ENCODE results near the gene RARRES2. TPM values are rescaled to one million over a fixed set of nuclear protein-coding genes. Genes with fewer than 3 reads are reported as not detected.

RARRES2 gene
- total RNA-seq, 2 donors from 2014 or later, result not detected

DNA sequence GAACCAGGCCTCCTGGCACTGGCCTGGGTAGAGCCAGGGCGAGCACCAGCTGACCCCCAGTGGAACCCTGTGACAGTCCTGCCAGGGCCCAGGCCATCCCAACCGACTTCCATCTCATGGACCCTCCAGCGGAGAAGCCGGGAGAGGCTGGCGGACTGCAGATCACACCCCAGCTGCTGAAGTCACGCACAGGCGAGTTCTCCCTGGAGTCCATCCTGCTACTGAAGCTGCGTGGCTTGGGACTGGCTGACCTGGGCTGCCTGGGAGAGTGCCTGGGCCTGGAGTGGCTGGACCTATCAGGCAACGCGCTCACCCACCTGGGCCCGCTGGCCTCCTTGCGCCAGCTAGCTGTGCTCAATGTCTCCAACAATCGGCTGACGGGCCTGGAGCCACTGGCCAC is 4.7 kb downstream of the RARRES2 start:
- no peak overlapping the region for H3K27ac Mint-ChIP-seq
- ATAC-seq (replicated peaks in 1 of 2) (no peak), DNase-seq (no peak)
- H3K27me3 Mint-ChIP-seq (ENCODE audit: low read depth), result peaks cover 16% of the 10 kb centered on the region
- no peak overlapping the region for H3K4me3 Mint-ChIP-seq
- H3K4me1 Mint-ChIP-seq (ENCODE audit: low read depth), result no peaks in the 10 kb centered on the region
- H3K9me3 Mint-ChIP-seq, result no peaks in the 10 kb centered on the region
- H3K36me3 Mint-ChIP-seq (ENCODE audit: insufficient read depth in 2 of 2), result no peaks in the 10 kb centered on the region

GRCh38 chr7:150335774-150336112 is 5.7 kb downstream of the RARRES2 start:
- no peaks in the 10 kb centered on the region for H3K4me1 Mint-ChIP-seq (ENCODE audit: low read depth)
- H3K4me3 Mint-ChIP-seq, result no peak overlapping the region
- H3K36me3 Mint-ChIP-seq (ENCODE audit: insufficient read depth in 2 of 2), result peaks cover 0 to 2% of the 10 kb centered on the region in 2 donors
- ATAC-seq (replicated peaks in 1 of 2), result no peak
- H3K9me3 Mint-ChIP-seq, result no peaks in the 10 kb centered on the region
- no peak for DNase-seq
- H3K27ac Mint-ChIP-seq, result no peak overlapping the region
- H3K27me3 Mint-ChIP-seq (ENCODE audit: low read depth), result peaks cover 8% of the 10 kb centered on the region

GRCh38 chr7:150335108-150335773 is 6.2 kb downstream of the RARRES2 start:
- no peak for ATAC-seq (replicated peaks in 1 of 2)
- Mint-ChIP-seq H3K36me3 (ENCODE audit: insufficient read depth in 2 of 2) (peaks cover 0 to 2% of the 10 kb centered on the region in 2 donors), H3K9me3 (no peaks in the 10 kb centered on the region), H3K4me1 (ENCODE audit: low read depth) (no peaks in the 10 kb centered on the region), H3K27ac (no peak overlapping the region), H3K27me3 (ENCODE audit: low read depth) (peaks cover 8% of the 10 kb centered on the region), H3K4me3 (no peak overlapping the region)
- DNase-seq, result no peak

- DNase-seq, result no peak
- Mint-ChIP-seq H3K27ac (no peak overlapping the region), H3K36me3 (ENCODE audit: insufficient read depth in 2 of 2) (peaks cover under 1 to 3% of the 10 kb centered on the region in 2 donors), H3K4me3 (no peak overlapping the region), H3K9me3 (no peaks in the 10 kb centered on the region), H3K27me3 (ENCODE audit: low read depth) (no peaks in the 10 kb centered on the region), H3K4me1 (ENCODE audit: low read depth) (no peaks in the 10 kb centered on the region)
- ATAC-seq (replicated peaks in 1 of 2), result no peak
These were observed 7.3 kb downstream of the RARRES2 start for GRCh38 chr7:150334108-150334507.

DNA sequence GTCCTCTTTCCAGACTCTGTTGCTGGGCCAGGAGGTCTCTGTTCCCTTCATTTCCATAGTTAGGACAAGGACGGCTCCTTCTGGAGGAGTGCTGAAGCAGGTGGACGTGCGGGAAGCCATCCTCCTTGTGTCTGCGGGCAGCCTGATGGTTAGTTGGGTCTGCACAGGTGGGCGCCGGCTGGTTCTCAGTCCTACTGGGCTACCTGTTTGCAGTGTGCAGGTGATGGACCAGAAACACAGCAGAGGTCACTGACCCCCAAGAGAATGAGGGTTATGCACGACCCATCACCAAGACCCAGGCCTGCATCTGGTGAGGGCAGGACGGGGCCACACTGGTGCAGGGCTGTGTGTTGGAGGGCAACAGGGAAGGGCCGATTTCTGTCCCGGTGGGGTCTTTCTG is 7.8 kb downstream of the RARRES2 start:
- Mint-ChIP-seq H3K27ac (no peak overlapping the region), H3K36me3 (ENCODE audit: insufficient read depth in 2 of 2) (peaks cover 2 to 5% of the 10 kb centered on the region in 2 donors), H3K9me3 (no peaks in the 10 kb centered on the region), H3K27me3 (ENCODE audit: low read depth) (no peaks in the 10 kb centered on the region), H3K4me1 (ENCODE audit: low read depth) (no peaks in the 10 kb centered on the region), H3K4me3 (no peak overlapping the region)
- no peak for DNase-seq
- ATAC-seq (replicated peaks in 1 of 2), result no peak

GRCh38 chr7:150332852-150333635 is 8.4 kb downstream of the RARRES2 start:
- no peaks in the 10 kb centered on the region for H3K27me3 Mint-ChIP-seq (ENCODE audit: low read depth)
- H3K4me3 Mint-ChIP-seq, result no peak overlapping the region
- no peak overlapping the region for H3K27ac Mint-ChIP-seq
- no peaks in the 10 kb centered on the region for H3K4me1 Mint-ChIP-seq (ENCODE audit: low read depth)
- no peaks in the 10 kb centered on the region for H3K9me3 Mint-ChIP-seq
- no peak for DNase-seq
- ATAC-seq (replicated peaks in 1 of 2), result no peak
- H3K36me3 Mint-ChIP-seq (ENCODE audit: insufficient read depth in 2 of 2), result peaks cover 2 to 5% of the 10 kb centered on the region in 2 donors

DNA sequence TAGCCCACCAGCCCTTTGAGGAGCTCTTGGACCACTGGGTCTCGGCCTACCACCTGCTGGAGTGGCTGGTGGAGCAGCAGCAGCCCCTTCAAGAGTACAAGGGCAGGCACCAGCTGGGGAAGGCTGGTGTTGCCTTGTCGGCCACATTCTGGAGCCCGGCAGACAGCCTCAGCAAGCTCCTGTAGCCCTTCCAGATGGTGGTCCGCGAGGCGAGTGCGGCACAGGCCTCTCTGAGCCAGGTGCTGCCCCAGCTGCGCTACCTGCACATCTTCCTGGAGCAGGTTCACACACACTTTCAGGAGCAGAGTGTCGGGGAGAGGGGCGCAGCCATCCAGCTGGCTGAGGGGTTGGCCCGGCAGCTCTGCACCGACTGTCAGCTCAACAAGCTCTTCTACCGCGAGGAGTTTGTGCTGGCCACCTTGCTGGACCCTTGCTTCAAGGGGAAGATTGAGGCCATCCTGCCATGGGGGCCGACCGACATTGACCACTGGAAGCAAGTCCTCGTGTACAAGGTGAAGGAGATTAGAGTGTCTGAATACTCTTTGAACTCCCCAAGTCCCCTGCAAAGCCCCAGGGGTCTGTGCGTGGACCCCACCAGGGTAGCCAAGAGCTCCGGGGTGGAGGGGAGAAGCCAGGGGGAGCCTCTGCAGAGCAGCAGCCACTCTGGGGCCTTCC is 11.1 kb downstream of the RARRES2 start:
- Mint-ChIP-seq H3K27me3 (ENCODE audit: low read depth) (no peaks in the 10 kb centered on the region), H3K4me1 (ENCODE audit: low read depth) (peaks cover 15% of the 10 kb centered on the region), H3K27ac (no peak overlapping the region), H3K36me3 (ENCODE audit: insufficient read depth in 2 of 2) (peaks cover 7 to 9% of the 10 kb centered on the region in 2 donors), H3K4me3 (no peak overlapping the region), H3K9me3 (no peaks in the 10 kb centered on the region)
- DNase-seq (no peak), ATAC-seq (replicated peaks in 1 of 2) (no peak)

DNA sequence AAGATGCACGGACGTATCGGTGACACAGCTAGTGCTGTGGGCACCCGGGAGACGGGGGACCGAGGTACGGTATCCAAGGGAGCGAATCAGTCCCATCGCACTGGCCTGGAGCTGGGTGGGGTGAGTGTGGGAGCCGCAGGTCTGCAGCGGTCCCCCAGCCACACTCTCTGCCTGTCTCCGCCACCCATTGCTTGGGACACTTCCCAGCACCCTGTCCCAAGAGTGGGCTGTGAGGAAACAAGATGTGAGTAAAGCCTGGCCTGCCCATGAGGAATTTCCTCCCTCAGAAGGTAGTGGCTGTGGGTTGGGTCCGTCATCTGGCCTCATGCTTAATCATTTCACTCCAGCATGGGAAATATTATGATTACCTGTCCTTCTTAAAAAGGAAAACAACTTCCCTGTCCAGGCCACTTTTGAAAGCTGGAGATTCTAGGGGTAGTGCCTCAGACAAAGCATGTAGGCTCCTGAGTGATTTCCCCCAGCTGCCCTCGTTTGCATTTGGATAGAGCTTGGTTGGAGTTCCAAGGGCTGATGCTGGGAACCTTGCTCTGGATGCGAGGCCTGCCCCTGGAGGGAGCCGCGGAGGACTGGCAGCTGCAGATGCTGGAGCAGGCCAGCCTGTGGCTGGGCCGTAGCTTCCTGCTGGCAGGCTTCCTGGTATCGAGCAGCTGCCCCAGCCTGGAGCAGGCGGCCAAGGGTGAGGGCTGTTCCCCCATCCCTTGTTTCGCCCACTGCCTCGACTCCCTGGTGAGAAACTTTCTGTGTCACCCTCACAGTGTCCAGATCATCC is 11.9 kb downstream of the RARRES2 start:
- H3K4me1 Mint-ChIP-seq (ENCODE audit: low read depth), result peaks cover 23% of the 10 kb centered on the region

DNA sequence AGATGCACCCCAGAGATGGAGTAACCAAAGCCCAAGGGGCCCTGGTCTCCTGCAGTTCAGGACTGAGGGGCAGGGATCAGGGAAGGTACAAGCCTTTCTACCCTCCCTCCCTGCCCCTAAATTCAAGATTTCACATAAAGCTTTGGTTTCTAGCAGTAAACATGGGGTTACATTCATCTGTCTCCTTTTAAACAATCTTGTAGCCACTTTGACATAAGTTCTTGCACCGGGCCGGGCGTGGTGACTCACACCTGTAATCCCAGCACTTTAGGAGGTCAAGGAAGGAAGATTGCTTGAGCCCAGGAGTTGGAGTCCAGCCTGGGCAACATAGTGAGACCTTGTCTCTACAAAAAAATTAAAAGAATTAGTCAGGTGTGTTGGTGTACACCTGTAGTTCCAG is 14.1 kb downstream of the RARRES2 start:
- Mint-ChIP-seq H3K4me3 (no peak overlapping the region), H3K27ac (no peak overlapping the region), H3K36me3 (ENCODE audit: insufficient read depth in 2 of 2) (peaks cover 17 to 26% of the 10 kb centered on the region in 2 donors), H3K27me3 (ENCODE audit: low read depth) (no peaks in the 10 kb centered on the region), H3K9me3 (no peaks in the 10 kb centered on the region), H3K4me1 (ENCODE audit: low read depth) (peaks cover 35% of the 10 kb centered on the region)
- no peak for DNase-seq
- ATAC-seq (replicated peaks in 1 of 2), result no peak

More for the DNA sequence above, 11.9 kb downstream of the RARRES2 start:
- H3K9me3 Mint-ChIP-seq, result no peaks in the 10 kb centered on the region
- ATAC-seq (replicated peaks in 1 of 2), result no peak
- no peaks in the 10 kb centered on the region for H3K27me3 Mint-ChIP-seq (ENCODE audit: low read depth)
- peaks cover 11 to 15% of the 10 kb centered on the region in 2 donors for H3K36me3 Mint-ChIP-seq (ENCODE audit: insufficient read depth in 2 of 2)
- DNase-seq, result no peak
- no peak overlapping the region for H3K27ac Mint-ChIP-seq
- H3K4me3 Mint-ChIP-seq, result no peak overlapping the region

DNA sequence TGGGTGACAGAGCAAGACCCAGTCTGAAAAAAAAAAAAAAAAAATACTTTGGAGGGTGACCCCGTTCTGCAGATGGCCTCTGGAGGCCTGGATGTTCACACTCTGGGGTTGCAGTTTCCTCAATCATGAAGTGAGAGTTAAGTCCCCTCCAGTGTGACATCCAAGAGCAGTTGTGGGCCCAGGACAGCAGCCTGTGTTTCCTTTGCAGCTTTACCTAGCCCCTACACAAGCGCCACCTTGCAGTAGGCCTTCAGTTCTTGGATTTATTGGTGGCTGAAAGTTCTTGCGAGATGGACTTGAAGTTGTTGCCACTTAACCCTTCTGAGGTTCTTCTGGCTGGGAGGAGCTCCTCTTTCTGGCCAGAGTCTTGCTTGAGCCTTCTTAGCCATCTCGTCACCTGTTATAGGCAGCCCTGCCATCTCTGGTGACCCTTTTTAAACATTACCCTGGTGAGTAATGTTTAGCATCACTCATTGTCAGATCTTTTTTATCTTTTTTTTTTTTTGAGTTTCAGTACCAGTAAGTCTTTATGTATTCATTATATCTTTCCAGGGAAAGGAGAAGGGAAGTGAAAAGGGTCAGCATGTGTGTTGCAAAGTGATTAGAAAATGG is 14.7 kb downstream of the RARRES2 start:
- Mint-ChIP-seq H3K27me3 (ENCODE audit: low read depth) (no peaks in the 10 kb centered on the region), H3K4me3 (no peak overlapping the region), H3K36me3 (ENCODE audit: insufficient read depth in 2 of 2) (peaks cover 17 to 26% of the 10 kb centered on the region in 2 donors), H3K27ac (peak overlapping the region; percentile 51), H3K4me1 (ENCODE audit: low read depth) (peaks cover 41% of the 10 kb centered on the region), H3K9me3 (no peaks in the 10 kb centered on the region)
- no peak for DNase-seq
- no peak for ATAC-seq (replicated peaks in 1 of 2)

- ATAC-seq (replicated peaks in 1 of 2), result no peak
These were observed 15.5 kb downstream of the RARRES2 start for GRCh38 chr7:150325901-150326300.

DNA sequence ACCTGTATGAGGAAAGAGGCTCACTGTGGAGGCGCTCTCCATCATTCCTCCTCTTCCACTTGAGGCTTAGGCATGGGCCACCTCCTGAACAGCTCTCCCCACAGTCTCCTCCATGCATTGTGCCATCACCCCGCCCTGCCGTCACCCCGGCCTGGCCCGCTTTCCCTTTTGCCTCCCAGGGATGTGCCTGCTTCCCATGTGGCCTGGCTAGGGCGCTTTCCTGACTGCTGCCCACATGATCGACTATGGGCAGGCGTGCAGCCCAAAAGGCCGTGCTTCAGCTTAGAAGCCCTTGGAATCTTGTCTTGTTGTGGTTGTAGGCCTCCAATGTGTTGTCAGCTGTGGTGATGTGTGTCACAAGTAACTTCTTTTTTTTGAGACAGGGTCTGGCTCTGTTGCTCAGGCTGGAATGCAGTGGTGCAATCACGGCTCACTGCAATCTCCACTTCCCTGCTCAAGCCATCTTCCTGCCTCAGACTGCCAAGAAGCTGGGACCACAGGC is 16.3 kb downstream of the RARRES2 start:
- H3K36me3 Mint-ChIP-seq (ENCODE audit: insufficient read depth in 2 of 2), result peaks cover 15 to 31% of the 10 kb centered on the region in 2 donors
- DNase-seq, result no peak
- H3K4me3 Mint-ChIP-seq, result peak overlapping the region; percentile 91 to 99
- peak overlapping the region; percentile 73 for H3K27ac Mint-ChIP-seq
- H3K4me1 Mint-ChIP-seq (ENCODE audit: low read depth), result peaks cover 57% of the 10 kb centered on the region
- no peaks in the 10 kb centered on the region for H3K27me3 Mint-ChIP-seq (ENCODE audit: low read depth)
- H3K9me3 Mint-ChIP-seq, result no peaks in the 10 kb centered on the region
- no peak for ATAC-seq (replicated peaks in 1 of 2)

More at GRCh38 chr7:150325901-150326300, 15.5 kb downstream of the RARRES2 start:
- Mint-ChIP-seq H3K36me3 (ENCODE audit: insufficient read depth in 2 of 2) (peaks cover 15 to 29% of the 10 kb centered on the region in 2 donors), H3K4me1 (ENCODE audit: low read depth) (peaks cover 49% of the 10 kb centered on the region), H3K27me3 (ENCODE audit: low read depth) (no peaks in the 10 kb centered on the region), H3K9me3 (no peaks in the 10 kb centered on the region), H3K27ac (peak overlapping the region; percentile 7), H3K4me3 (no peak overlapping the region)
- DNase-seq, result no peak

Data from activated T-cell treated with anti-CD3 and anti-CD28 coated beads, Interleukin-2, amount 50 U/mL, for 72 hours (primary cell).